Bronchial epithelial cell (primary cell): ENCODE results near the gene HYAL2. TPM values are rescaled to one million over a fixed set of nuclear protein-coding genes. Genes with fewer than 3 reads are reported as not detected.
A peak's percentile ranks its signal among the peaks of the same experiment; 100 is the strongest.

Experiments
- DNase-seq: peaks from one replicate; pipeline ENCODE4 v3.0.0-alpha.2; 2010; ENCODE audit warnings: low read depth
- FAIRE-seq: peaks from 2 replicates; lab custom pipeline; 2011; peaks lifted over from hg19 to GRCh38; lab: Jason Lieb, UNC
- H3K27me3 ChIP-seq: 2 replicates; pipeline ENCODE4 v1.5.1; 2011; ENCODE audit warnings: low read length; ENCODE audit not compliant: control insufficient read depth, insufficient read depth
- H3K36me3 ChIP-seq: 2 replicates; pipeline ENCODE4 v1.5.1; 2011; ENCODE audit warnings: low read length; ENCODE audit not compliant: control insufficient read depth, insufficient read depth
- H3K4me3 ChIP-seq: 2 replicates; pipeline ENCODE4 v1.5.1; 2011; ENCODE audit warnings: mild to moderate bottlenecking, low read depth, low read length, control low read depth
- total RNA-seq: library from RNA; depleted of rRNA; stranded (reverse); fragments of >200 nt; gene quantifications from 2 replicates; pipeline ENCODE4 v1.2.1, GENCODE V29; 2014
- TF ChIP-seq, protein P1 (sequence below): IDR thresholded peaks from 2 replicates; pipeline ENCODE4 v1.5.1; 2011; ENCODE audit warnings: mild to moderate bottlenecking, moderate library complexity, low read length, control low read depth, inconsistent platforms; ENCODE audit not compliant: insufficient read depth, severe bottlenecking

Gene HYAL2
- total RNA-seq, 1 donor from 2014 or later = 55.0 TPM

DNA sequence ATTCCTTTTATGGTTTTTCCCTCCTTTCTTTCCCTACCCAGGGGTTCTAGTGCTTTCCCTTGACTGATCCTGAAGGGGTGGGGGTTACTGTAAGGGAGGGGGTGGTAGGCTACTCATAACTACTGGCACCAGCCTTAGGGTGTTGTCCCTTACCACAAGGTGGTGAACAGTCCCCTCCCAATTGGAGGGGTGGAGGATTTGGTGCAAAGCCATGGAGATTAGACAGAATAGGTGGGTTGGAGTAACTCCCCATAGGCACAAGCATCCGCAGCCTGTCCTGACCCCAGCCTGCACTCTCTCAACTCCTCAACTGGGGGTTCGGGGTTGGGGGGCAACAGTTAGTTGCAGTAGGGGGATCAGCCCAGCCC lies 2.6 kb upstream of the HYAL2 start:
- Histone ChIP-seq H3K4me3 (no peak overlapping the region), H3K36me3 (peaks cover 10% of the 10 kb centered on the region), H3K27me3 (no peaks in the 10 kb centered on the region)
- FAIRE-seq = no peak
- TF ChIP-seq, protein P1, sequence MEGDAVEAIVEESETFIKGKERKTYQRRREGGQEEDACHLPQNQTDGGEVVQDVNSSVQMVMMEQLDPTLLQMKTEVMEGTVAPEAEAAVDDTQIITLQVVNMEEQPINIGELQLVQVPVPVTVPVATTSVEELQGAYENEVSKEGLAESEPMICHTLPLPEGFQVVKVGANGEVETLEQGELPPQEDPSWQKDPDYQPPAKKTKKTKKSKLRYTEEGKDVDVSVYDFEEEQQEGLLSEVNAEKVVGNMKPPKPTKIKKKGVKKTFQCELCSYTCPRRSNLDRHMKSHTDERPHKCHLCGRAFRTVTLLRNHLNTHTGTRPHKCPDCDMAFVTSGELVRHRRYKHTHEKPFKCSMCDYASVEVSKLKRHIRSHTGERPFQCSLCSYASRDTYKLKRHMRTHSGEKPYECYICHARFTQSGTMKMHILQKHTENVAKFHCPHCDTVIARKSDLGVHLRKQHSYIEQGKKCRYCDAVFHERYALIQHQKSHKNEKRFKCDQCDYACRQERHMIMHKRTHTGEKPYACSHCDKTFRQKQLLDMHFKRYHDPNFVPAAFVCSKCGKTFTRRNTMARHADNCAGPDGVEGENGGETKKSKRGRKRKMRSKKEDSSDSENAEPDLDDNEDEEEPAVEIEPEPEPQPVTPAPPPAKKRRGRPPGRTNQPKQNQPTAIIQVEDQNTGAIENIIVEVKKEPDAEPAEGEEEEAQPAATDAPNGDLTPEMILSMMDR = no peak
- no peak for DNase-seq

DNA sequence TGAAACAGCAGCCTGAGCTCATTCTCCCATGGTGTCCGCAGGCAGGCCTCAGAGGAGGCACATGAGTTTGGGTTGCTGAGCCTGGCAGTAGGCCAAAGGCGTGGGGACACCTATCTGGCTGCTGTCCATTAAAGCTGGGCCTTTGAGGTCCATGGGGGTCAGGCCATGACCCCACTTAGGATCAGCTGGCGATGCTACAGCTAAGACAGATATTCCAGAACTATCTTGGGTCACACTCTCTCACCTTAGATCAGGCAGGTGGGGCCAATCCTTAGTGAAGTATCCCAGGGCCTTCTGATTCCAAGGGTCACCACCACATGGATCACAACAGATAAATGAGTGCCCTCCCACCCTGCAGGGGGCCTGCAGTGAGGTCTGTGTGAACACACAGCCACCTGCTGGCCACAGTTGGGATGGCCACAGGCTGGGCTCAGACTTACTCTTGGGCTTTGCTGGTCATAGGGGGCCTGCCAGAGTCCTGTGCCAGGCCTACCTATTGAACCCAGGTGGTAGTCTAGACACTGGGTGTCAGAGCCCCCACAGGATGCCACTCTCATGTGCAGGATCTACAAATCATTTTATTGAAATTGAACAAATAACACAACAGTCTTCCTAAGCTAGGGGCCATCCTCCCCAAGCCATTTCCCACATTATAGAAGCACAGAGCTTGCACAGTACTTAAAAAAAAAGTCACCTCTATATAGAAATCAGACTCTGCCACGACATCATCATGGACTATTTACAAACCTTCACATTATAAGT lies 2.0 kb upstream of the HYAL2 start:
- no peak for FAIRE-seq
- peak; percentile 49 for DNase-seq
- Histone ChIP-seq H3K27me3 (no peaks in the 10 kb centered on the region), H3K4me3 (no peak overlapping the region), H3K36me3 (peaks cover 12% of the 10 kb centered on the region)
- TF ChIP-seq, protein P1 = peak; percentile 87

DNA sequence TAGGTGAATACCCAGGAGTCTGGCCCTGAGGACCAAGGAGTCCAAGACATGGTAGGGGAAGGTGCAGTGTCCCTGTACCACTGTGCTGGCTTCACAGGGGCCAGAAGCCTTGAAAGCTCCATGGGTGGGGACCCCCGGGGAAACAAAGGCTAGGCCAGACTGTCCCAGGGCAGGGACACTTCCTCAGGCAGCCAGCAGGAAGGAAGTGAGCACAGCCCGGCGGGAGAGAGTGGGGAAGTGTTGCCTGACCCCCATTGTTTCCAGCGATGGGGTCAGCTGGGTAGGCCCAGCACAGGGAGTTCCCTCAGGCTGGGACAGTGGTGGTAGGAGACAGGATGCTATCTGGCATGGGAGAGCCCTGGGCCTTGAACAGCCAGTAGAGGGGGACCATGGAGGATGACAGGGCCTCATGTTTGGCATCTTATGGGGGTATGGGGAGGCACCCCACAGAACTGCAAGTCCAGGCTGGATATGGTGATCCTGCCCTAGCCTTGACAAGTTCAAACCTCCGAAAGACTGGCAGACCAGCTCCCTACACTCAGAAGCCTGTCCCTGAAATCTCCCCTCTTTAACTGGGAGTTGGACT lies 1.2 kb upstream of the HYAL2 start:
- Histone ChIP-seq H3K36me3 (peaks cover 18% of the 10 kb centered on the region), H3K4me3 (no peak overlapping the region), H3K27me3 (no peaks in the 10 kb centered on the region)
- FAIRE-seq (no peak), DNase-seq (no peak)
- TF ChIP-seq, protein P1 = no peak

DNA sequence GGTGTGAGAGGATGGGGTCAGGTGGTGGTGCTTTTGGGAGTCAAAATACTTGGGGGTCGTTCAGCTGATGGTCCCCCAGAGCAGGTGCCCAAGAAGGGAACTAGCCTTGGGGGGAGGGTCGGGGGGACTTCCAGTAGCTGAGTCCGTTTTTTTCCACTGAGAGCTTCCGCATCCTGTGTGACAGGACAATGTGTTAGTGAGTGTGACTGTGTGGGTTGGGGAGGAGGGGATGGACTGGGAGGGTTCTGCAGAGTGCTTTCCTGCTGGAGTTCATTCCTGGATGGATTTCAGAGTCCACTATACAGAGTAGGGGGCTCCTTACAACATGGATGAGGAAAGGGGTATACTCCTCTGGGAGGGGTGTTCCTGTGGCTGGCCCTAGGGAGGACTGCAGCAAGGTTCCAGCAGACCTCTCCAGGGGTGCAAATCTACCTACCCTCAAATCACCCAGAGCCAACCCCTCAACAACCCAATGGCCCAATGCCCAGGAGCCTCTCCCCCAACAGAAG lies 601 bp upstream of the HYAL2 start:
- no peaks in the 10 kb centered on the region for H3K27me3 ChIP-seq
- H3K4me3 ChIP-seq = no peak overlapping the region
- no peak for FAIRE-seq
- TF ChIP-seq, protein P1 = no peak
- H3K36me3 ChIP-seq = peaks cover 22% of the 10 kb centered on the region
- no peak for DNase-seq

DNA sequence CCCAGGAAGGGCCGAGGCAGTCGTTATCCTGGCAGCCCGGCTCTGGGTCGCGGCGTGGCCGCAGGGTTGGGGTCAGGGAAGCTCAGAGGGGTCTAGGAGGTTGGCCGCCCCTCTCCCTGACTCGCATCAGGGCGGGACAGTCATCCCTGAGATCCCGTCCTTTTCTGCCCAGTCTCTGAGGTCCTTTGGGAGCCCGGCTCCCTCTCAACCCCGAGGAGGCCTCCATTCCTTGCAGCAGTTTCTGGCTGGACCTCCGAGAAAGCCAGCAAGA lies 495 bp downstream of the HYAL2 start:
- H3K27me3 ChIP-seq = no peaks in the 10 kb centered on the region
- TF ChIP-seq, protein P1 = no peak
- DNase-seq (no peak), FAIRE-seq (no peak)
- peaks cover 29% of the 10 kb centered on the region for H3K36me3 ChIP-seq
- peak overlapping the region; percentile 61 for H3K4me3 ChIP-seq
